ENCODE measurements around the gene MAGED4.
"Not testable (repeated sequence)": the region's sequence is repeated elsewhere in the genome, so short reads cannot be mapped to it uniquely, and the experiment has no call there.

MAGED4 gene, protein sequence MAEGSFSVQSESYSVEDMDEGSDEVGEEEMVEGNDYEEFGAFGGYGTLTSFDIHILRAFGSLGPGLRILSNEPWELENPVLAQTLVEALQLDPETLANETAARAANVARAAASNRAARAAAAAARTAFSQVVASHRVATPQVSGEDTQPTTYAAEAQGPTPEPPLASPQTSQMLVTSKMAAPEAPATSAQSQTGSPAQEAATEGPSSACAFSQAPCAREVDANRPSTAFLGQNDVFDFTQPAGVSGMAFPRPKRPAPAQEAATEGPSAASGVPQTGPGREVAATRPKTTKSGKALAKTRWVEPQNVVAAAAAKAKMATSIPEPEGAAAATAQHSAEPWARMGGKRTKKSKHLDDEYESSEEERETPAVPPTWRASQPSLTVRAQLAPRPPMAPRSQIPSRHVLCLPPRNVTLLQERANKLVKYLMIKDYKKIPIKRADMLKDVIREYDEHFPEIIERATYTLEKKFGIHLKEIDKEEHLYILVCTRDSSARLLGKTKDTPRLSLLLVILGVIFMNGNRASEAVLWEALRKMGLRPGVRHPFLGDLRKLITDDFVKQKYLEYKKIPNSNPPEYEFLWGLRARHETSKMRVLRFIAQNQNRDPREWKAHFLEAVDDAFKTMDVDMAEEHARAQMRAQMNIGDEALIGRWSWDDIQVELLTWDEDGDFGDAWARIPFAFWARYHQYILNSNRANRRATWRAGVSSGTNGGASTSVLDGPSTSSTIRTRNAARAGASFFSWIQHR

GRCh38 chrX:52184440-52185077, at the start of gene MAGED4:
Gene MAGED4, plus strand, starts transcription at chrX:52184888. Its CDS starts 1,035 bp downstream, at chrX:52185923.
- DNase-seq; intact Hi-C loops (cut with DNase I): not testable (repeated sequence)

- intact Hi-C loops (cut with DNase I): no loop called here
- peak in 1 of 42 donors; percentile 2 for DNase-seq
Observed at GRCh38 chrX:52138830-52139544, 45.7 kb upstream of the MAGED4 start.

GRCh38 chrX:52139545-52139895, 45.2 kb upstream of the MAGED4 start:
- intact Hi-C loops (cut with DNase I): no loop called here
- DNase-seq: no peak

- intact Hi-C loops (cut with DNase I): no loop called here
- DNase-seq: no peak
Observed at GRCh38 chrX:52140020-52140419, 44.7 kb upstream of the MAGED4 start.

- intact Hi-C loops (cut with DNase I); DNase-seq: not testable (repeated sequence)
Observed at GRCh38 chrX:52150667-52151066, 34.0 kb upstream of the MAGED4 start.

- DNase-seq; intact Hi-C loops (cut with DNase I): not testable (repeated sequence)
Observed at GRCh38 chrX:52160140-52160539, 24.5 kb upstream of the MAGED4 start.

- DNase-seq: no peak
- intact Hi-C loops (cut with DNase I): no loop called here
Observed at GRCh38 chrX:52166840-52167239, 17.8 kb upstream of the MAGED4 start.

DNA sequence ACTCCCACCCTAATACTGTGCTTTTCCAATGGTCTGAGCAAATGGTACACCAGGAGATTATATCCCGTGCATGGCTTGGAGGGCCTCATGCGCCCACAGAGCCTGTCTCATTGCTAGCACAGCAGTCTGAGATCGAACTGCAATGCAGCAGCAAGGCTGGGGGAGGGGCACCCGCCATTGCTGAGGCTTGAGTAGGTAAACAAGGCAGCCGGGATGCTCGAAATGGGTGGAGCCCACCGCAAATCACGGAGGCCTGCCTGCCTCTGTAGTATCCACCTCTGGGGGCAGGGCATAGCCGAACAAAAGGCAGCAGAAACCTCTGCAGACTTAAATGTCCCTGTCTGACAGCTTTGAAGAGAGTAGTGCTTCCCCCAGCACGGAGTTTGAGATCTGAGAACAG, 13.6 kb upstream of the MAGED4 start:
- intact Hi-C loops (cut with DNase I); DNase-seq: not testable (repeated sequence)

GRCh38 chrX:52185078-52185453, 378 bp downstream of the MAGED4 start:
- intact Hi-C loops (cut with DNase I); DNase-seq: not testable (repeated sequence)

DNA sequence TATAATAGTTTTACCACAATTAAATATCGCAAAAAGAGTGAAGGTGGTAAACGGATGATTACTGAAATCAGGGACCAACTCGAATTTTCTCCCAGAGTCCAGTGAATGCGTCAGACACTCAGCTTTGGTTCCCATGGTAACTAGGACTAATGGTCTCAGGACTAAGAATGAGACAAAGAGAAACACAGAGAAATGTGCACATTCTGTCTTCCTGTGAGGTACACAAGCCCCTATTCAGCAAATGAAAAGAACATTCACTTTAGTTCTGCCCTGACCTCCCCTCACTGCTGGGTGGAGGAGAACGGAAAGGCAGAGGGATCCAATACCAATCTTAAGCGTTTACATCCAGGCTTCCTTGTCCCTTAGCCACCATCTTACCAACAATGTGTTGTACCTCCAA, 26.7 kb downstream of the MAGED4 start:
- not testable (repeated sequence) for DNase-seq

DNA sequence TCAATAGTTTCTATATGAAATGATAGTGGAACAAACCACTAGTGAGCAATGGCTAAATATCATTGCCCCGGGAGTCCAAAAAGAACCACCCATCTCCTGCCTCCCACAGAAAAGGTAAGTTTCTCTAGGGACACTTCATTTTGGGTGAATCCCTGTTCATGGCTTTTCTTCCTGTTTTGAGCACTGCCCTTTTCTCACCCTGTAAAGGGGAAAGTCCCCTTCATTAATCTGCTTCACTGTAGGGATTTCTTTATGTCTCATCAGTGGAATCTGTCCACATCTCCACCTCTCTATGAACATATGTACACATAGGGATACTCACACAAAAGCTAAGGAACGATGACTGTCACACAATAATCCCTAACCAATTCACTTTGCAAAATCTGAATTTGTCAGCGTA, 28.6 kb downstream of the MAGED4 start:
- intact Hi-C loops (cut with DNase I): no loop called here

More for the DNA sequence above, 26.7 kb downstream of the MAGED4 start:
- intact Hi-C loops (cut with DNase I): not testable (repeated sequence)

DNA sequence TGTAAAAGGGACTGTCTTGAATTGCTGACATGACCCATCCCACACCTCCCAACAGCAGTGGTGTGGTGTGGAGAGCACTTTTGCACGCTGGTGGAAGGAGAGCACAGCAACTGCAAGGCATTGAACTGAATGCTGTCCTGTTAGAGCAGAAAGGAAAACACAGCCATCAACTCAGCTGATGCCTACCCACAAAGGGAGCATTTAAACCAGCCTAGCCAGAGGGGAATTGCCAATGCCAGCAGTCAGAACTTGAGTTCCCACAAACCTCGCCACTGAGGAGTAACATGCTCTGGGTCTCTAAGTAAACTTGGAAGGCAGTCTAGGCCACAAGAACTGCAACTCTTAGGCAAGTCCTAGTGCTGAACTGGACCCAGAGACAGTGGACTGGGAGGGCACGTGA, 31.9 kb downstream of the MAGED4 start:
- DNase-seq: peak in 11 of 42 donors; percentile 1 to 40 (median 11)
- intact Hi-C loops (cut with DNase I): no loop called here

More for the DNA sequence above, 28.6 kb downstream of the MAGED4 start:
- no peak for DNase-seq

DNA sequence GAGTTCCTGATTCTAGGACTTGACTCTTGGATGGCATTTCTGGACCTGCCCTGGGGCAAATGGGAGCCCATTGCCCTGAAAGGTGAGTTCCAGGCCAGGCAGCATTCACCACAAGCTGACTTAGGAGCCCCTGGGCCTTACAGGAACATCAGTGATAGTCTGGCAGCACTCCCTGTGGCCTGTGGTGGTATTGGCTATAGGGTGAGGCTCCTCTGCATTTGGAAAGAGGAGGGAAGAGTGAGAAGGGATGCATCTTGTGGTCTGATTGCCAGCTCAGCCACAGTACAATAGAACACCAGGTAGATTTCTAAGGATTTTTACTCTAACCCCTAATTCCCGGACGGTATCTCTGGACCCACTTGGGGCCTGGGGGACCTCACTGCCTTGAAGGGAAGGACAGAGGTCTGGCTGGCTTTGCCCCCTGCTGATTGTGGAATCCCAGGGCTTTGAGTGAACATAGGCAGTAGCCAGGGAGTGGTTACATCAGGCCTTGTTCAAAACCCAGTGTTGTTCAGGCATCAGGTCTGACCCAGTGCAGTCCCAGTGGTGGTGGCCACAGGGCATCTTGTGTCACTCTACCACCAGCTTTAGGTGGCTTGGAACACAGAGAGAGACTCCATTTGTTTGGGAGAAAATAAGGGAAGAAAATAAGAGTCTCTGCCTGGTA, 32.9 kb downstream of the MAGED4 start:
- intact Hi-C loops (cut with DNase I): no loop called here
- no peak for DNase-seq

- no peak for DNase-seq
- intact Hi-C loops (cut with DNase I): no loop called here
Observed at GRCh38 chrX:52220936-52221335, 36.2 kb downstream of the MAGED4 start.

Measured in head of caudate nucleus (tissue), 42 donors.